AG08396 (cell line): ENCODE results near the gene C5orf15.
"Not testable (repeated sequence)": the region's sequence is repeated elsewhere in the genome, so short reads cannot be mapped to it uniquely, and the experiment has no call there.

Experiments used
- DNase-seq: peaks from one replicate; pipeline ENCODE4 v3.0.0; 2012; ENCODE audit warnings: low spot score, mixed read lengths

C5orf15 gene

GRCh38 chr5:133938039-133938821, 30.2 kb downstream of the C5orf15 start:
- DNase-seq = no peak

DNA sequence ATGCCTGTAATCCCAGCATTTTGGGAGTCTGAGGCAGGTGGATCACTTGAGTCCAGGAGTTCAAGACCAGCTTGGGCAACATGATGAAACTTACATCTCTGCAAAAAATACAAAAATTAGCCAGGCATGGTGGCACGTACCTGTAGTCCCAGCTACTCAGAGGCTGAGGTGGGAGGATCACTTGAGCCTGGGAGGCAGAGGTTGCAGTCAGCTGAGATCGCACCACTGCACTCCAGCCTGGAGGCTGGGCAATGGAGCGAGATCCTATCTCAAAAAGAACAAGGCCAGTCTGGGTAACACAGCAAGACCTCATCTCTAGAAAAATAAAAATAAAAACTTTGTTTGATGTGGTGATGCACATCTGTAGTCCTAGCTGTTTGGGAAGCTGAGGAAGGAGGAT, 30.8 kb downstream of the C5orf15 start:
- DNase-seq = not testable (repeated sequence)

- no peak for DNase-seq
Observed at GRCh38 chr5:133936651-133937015, 31.8 kb downstream of the C5orf15 start.

DNA sequence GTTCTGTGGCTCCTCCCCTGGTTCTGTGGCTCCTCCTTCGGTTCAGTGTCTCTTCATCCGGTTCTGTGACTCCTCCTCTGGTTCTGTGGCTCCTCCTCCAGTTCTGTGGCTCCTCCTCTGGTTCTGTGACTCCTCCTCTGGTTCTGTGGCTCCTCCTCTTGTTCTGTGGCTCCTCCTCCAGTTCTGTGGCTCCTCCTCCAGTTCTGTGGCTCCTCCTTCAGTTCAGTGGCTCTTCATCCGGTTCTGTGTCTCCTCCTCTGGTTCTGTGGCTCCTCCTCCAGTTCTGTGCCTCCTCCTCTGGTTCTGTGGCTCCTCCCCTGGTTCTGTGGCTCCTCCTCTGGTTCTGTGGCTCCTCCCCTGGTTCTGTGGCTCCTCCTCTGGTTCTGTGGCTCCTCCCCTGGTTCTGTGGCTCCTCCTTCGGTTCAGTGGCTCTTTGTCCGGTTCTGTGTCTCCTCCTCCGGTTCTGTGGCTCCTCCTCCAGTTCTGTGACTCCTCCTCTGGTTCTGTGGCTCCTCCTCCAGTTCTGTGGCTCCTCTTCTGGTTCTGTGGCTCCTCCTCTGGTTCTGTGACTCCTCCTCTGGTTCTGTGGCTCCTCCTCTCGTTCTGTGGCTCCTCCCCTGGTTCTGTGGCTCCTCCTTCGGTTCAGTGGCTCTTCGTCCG, 32.3 kb downstream of the C5orf15 start:
- not testable (repeated sequence) for DNase-seq

DNA sequence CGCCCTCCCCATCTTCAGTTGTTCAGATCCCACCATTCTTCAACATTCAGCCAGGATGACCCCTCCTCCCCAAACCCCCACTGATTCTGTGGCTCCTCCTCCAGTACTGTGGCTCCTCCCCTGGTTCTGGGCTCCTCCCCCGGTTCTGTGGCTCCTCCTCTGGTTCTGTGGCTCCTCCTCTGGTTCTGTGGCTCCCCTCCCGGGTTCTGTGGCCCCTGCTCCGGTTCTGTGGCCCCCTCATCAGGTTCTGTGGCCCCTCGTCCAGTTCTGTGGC, 32.8 kb downstream of the C5orf15 start:
- no peak for DNase-seq

DNA sequence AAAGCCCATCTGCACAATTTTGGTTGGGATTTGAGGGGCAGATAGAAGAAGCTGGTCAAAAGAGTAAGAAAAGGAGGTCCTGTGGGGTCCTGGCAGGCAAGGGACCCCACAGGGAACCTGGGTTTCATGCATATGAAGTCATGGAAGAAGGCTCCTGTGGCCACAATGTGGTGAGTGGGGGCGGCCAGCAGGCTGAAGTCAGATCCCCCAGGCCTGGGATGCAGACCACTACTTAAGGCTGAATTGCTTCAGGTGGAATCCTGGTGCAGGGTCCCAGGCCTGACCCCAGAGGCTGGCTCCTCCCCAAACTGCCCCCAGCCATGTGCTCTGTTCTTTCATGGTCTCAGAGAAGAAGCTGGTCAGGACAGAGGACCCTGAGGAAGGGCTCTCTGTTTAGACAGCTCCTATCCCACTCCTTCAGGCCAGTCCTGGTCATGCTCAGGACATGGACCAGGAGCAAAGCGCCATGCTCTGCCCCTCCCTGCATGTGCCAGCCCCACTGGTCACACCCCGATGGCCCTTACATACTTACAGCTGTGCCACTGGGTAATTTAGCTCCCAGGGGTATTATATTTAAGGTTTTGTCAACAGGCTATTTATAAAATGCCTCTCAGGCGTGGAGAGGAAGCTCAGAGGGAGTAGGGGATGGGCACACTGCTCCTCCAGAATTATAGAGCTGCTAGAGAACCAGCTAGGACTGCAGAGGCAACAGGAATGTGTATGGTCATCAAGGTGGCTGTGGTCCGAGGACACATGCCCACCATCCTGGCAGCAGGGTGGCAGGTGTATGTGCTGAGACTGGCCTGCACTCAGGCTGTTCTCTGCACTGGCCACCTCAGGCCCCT, 33.4 kb downstream of the C5orf15 start:
- DNase-seq = no peak

DNA sequence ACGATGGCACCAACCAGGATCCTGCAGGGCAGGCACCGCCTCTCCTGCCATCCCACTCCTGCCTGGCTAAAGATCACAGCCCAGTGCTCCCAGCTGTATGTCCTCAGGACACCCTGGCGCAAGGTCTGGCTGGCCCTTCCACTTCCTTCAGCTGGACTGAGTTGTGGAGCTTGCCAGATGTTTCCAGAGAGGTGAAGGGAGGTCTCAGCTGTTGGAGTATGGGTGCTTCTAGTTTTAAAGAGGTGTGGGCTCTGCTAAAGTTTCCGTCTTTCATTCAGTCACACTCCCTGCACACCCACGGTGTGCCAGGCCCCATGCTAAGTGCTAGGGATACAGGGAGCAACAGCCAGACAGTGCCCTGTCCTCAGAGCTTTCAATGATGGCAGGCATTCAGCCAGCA, 34.1 kb downstream of the C5orf15 start:
- DNase-seq = no peak

DNA sequence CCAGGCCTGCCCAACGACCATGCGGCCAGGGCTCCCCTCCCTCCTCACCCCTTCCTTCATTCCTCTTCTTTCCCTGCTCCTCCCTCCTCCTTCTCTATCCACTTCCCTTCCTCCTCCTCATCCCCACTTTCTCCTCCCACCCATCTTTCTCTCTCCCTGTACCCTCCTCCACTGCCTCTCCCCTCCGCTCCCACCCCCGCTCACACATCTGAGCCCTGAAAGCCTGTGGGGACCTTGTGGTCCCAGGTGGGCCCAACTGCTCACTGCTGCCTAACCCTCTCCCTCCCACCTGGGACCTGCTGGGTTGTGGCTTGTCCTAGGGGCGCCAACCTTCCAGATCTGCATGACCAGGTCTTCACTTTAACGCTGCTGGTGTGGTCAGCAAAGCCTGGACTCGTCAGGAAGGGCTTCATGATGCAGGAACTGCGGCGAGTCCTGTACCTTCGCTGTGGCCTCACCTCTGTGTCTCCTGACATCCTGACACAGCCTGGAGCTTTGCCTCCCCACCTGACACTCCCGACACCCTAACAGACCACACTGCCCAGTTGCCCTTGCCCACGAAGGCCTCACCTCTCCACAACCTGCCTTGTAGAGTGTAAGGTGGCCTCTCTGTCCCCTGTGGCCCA, 34.6 kb downstream of the C5orf15 start:
- no peak for DNase-seq

DNA sequence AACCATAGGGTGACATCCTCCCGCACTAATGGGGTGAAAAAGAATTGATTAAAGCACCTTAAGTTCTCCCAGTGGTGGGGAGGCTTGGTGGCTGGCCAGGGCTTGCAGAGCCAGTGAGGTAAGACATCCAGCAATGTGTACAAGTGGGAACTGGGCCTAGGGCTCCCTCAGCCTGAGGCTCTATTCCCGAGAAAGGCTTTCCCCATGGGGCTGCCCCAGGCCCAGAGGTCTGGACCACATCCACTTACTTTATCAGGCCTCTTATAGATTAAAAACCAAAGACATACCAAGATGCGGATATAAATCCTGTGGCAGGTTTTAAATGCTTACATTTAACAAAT, 35.3 kb downstream of the C5orf15 start:
- DNase-seq = no peak

- no peak for DNase-seq
Observed at GRCh38 chr5:133932441-133933168, 35.8 kb downstream of the C5orf15 start.

DNA sequence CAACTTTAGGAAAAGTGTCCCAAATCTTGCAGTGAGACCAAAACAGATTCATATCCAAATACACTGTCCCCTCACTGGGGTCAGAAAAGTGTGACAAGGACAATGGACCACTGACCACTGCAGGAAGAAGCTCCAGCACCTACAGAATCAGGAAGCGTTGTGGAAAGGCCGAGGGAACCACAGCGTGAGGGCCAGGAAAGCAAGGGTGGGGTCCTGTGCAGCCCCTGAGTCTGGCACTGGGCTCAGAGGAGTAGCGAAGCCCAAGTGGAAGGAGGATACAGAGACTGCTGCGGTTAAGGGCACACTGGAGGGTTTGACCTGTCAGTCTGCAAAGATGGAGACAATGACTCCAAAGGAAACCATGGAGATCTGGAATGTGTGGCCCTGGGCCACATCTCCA, 36.9 kb downstream of the C5orf15 start:
- DNase-seq = no peak

GRCh38 chr5:133930813-133931090, 37.7 kb downstream of the C5orf15 start:
- DNase-seq = no peak

DNA sequence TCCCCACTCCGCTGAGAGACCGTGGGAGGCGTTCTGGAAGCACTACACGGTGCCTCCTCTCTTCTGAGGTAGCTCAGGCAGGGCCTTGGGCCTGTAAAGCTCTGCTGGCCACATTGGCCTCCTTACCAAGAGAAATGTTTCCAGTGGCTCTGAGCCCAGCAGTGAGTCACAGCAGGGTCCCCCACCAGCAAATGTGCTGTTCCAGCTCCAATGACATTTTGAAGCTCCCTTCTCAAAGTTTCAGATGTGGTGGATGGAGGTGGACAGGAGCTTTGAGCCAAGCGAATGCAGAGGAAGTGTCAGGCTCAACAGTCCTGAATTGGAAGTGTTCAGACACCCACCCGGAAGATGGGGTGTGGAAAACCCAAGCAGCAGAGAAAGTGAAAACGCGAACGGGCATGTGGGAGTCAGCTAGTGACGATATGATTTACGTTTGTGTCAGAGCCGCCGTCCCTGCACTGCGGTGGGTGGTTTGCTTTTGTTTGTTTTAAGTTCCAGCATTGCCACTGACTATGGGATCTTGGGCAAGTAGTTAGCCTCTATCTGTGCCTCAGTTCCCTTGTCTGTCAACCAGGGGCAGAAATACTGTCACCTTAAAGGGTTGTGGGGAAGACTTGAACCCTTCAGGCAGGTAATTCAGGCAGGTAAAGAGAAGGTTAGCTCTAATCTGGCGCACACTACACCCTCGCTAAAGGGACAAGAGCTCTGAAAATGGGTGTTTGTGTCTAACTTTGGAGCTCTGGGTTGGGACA, 38.2 kb downstream of the C5orf15 start:
- peak; percentile 56 for DNase-seq

- DNase-seq = no peak
Observed at GRCh38 chr5:133928587-133929393, 39.6 kb downstream of the C5orf15 start.

DNA sequence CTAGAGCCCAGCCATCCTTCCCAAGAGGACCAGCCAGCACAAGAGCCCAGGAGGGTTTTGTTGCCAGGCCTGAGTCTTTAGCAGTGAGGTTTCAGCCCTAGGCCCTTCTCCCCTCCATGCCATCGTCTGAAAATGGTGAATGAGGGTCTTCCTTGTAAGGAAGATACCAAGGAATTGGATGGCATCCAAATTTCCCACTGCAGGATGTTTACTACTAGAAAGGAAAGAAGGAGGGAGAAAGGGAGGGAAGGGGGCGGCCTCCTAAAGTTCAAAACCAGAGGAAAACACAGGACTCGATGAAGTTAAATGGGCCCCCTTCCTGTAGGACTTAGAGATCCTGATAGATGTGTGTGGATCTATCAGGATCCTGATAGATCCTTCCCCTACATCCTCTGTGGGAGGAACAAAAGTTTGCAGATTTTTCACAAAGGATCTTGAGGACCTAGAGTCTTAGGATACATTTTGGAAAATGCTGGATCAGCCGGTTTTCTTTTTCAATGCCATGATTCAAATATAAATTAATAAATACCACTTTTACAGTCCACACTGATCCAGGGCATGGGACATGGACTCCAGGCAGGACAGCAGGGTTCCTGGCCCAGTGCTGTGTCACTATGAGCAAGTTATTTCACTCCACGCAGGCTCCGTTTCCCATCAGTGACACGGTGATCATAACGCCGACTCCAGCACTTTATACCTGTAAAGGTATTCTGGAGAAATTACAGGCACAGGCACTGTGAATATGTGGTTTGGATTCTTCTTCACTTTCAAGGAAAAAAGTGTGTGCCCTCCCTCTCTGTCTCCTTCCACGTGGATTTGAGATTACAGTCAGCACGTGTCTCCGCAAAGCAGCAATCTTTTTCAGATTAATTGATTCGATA, 40.9 kb downstream of the C5orf15 start:
- no peak for DNase-seq

DNA sequence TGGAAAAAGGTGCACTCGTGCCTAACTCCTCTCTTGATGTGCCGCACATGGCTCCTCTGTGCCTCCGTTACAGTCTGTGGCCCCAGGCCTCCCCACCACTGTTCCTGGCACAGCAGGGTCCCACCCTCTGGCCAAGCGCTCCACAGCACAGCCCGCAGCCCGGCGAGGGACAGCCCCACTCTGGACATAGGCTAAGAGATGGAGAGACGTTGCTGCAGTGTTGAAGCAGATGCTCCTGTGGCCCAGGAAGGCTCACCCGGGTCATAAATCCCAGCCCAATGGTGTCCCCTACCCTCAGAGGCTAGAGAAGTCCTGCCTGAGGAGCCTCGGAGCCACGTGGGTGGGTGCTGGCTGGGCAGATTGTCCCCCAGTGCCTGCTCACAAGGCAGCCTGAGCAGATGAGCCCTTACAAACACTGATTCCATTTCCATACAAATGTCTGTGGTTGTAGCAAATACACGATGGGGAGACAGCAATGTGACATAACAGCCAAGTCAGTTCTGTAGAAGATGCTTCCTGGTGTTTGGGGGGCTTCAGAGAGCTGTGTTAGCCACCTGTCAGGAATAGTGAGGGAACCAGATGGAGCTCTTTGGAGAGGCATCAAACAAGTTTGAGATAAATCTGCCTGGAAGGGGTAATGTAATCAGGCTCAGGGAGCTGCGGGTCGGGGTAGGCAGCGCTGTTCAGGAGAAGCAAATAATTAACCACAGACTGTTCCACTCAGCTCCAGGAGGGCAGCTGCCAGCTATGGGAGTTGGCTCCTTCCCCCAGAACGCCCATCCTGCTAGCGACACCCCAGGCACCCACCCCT, 41.7 kb downstream of the C5orf15 start:
- no peak for DNase-seq

- no peak for DNase-seq
Observed at GRCh38 chr5:133925866-133926488, 42.4 kb downstream of the C5orf15 start.

GRCh38 chr5:133925269-133925668, 43.2 kb downstream of the C5orf15 start:
- no peak for DNase-seq
